ENCODE measurements around the gene C5AR1.

DNA sequence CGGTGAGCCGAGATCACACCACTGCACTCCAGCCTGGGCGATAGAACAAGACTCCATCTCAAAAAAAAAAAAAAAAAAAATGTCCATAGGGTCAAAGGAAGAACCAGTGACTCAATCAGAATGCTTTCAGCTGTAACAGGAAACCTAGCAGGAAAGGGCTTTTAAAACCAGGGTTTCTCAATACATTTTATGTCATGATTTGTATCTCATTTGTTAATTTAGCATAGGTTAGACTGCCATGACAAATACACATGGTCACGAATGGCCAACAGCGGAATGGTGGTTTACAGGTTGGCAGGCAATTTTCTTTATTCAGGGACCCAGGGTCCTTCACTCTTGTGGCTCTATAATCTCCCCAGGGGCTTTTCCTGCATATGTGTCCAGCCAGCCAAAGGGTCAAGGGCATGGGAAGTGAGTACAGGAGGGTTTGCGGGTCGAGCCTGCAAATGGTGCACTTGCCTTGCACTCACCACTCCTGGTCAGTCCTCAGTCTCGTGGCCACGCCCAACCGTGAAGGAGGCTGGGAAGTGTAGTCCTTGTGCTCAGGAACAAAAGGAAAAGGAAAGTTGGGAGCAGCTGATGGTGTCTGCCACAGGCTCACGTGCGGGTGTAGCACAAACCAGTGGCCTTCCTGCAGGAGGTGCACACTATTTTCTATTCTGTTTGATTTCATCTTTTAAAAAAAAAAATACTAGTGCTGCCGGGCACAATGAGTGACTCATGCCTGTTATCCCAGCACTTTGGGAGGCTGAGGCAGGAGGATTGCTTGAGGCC, 54.3 kb downstream of the C5AR1 start:
- TF ChIP-seq ZSCAN30 (tag by site-specific recombination; IDR thresholded peaks at IDR 0.05): no peak
- TF ChIP-seq ZNF350 (tag by site-specific recombination; IDR thresholded peaks at IDR 0.05): no peak
- TF ChIP-seq, protein P1, sequence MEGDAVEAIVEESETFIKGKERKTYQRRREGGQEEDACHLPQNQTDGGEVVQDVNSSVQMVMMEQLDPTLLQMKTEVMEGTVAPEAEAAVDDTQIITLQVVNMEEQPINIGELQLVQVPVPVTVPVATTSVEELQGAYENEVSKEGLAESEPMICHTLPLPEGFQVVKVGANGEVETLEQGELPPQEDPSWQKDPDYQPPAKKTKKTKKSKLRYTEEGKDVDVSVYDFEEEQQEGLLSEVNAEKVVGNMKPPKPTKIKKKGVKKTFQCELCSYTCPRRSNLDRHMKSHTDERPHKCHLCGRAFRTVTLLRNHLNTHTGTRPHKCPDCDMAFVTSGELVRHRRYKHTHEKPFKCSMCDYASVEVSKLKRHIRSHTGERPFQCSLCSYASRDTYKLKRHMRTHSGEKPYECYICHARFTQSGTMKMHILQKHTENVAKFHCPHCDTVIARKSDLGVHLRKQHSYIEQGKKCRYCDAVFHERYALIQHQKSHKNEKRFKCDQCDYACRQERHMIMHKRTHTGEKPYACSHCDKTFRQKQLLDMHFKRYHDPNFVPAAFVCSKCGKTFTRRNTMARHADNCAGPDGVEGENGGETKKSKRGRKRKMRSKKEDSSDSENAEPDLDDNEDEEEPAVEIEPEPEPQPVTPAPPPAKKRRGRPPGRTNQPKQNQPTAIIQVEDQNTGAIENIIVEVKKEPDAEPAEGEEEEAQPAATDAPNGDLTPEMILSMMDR (tag by site-specific recombination; IDR thresholded peaks at IDR 0.05): no peak
- no peak for TF ChIP-seq SETDB1 (IDR thresholded peaks at IDR 0.05; ENCODE audit: insufficient read length, low read length)
- TF ChIP-seq, protein P2, sequence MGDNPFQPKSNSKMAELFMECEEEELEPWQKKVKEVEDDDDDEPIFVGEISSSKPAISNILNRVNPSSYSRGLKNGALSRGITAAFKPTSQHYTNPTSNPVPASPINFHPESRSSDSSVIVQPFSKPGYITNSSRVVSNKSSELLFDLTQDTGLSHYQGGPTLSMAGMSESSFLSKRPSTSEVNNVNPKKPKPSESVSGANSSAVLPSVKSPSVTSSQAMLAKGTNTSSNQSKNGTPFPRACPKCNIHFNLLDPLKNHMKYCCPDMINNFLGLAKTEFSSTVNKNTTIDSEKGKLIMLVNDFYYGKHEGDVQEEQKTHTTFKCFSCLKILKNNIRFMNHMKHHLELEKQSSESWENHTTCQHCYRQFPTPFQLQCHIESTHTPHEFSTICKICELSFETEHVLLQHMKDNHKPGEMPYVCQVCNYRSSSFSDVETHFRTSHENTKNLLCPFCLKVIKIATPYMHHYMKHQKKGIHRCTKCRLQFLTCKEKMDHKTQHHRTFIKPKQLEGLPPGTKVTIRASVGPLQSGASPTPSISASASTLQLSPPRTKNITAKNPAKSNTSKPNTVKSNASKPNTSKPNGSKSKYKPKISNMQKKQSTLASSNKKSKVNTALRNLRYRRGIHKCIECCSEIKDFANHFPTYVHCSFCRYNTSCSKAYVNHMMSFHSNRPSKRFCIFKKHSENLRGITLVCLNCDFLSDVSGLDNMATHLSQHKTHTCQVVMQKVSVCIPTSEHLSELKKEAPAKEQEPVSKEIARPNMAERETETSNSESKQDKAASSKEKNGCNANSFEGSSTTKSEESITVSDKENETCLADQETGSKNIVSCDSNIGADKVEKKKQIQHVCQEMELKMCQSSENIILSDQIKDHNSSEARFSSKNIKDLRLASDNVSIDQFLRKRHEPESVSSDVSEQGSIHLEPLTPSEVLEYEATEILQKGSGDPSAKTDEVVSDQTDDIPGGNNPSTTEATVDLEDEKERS (tag by site-specific recombination; IDR thresholded peaks at IDR 0.05): no peak
- TF ChIP-seq, protein P3, sequence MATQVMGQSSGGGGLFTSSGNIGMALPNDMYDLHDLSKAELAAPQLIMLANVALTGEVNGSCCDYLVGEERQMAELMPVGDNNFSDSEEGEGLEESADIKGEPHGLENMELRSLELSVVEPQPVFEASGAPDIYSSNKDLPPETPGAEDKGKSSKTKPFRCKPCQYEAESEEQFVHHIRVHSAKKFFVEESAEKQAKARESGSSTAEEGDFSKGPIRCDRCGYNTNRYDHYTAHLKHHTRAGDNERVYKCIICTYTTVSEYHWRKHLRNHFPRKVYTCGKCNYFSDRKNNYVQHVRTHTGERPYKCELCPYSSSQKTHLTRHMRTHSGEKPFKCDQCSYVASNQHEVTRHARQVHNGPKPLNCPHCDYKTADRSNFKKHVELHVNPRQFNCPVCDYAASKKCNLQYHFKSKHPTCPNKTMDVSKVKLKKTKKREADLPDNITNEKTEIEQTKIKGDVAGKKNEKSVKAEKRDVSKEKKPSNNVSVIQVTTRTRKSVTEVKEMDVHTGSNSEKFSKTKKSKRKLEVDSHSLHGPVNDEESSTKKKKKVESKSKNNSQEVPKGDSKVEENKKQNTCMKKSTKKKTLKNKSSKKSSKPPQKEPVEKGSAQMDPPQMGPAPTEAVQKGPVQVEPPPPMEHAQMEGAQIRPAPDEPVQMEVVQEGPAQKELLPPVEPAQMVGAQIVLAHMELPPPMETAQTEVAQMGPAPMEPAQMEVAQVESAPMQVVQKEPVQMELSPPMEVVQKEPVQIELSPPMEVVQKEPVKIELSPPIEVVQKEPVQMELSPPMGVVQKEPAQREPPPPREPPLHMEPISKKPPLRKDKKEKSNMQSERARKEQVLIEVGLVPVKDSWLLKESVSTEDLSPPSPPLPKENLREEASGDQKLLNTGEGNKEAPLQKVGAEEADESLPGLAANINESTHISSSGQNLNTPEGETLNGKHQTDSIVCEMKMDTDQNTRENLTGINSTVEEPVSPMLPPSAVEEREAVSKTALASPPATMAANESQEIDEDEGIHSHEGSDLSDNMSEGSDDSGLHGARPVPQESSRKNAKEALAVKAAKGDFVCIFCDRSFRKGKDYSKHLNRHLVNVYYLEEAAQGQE (tag by site-specific recombination; IDR thresholded peaks at IDR 0.05): no peak
- TF ChIP-seq ZNF768 (tag by site-specific recombination; IDR thresholded peaks at IDR 0.05): no peak
- TF ChIP-seq, protein P4, sequence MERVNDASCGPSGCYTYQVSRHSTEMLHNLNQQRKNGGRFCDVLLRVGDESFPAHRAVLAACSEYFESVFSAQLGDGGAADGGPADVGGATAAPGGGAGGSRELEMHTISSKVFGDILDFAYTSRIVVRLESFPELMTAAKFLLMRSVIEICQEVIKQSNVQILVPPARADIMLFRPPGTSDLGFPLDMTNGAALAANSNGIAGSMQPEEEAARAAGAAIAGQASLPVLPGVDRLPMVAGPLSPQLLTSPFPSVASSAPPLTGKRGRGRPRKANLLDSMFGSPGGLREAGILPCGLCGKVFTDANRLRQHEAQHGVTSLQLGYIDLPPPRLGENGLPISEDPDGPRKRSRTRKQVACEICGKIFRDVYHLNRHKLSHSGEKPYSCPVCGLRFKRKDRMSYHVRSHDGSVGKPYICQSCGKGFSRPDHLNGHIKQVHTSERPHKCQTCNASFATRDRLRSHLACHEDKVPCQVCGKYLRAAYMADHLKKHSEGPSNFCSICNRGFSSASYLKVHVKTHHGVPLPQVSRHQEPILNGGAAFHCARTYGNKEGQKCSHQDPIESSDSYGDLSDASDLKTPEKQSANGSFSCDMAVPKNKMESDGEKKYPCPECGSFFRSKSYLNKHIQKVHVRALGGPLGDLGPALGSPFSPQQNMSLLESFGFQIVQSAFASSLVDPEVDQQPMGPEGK (tag by site-specific recombination; IDR thresholded peaks at IDR 0.05): no peak
